Measurements from ENCODE around the gene FBXO17. TPM values are rescaled to one million over a fixed set of nuclear protein-coding genes. Genes with fewer than 3 reads are reported as not detected.

Gene FBXO17
- total RNA-seq, 2 donors from 2014 or later, result 29.6 to 31.7 TPM

GRCh38 chr19:38912600-38913514 is 62.7 kb downstream of the FBXO17 start:
- Histone ChIP-seq H3K4me1 (ENCODE audit: control insufficient read depth in 1 of 2, low read depth in 2 of 2) (no peaks in the 10 kb centered on the region), H3K4me3 (no peak overlapping the region), H3K36me3 (no peaks in the 10 kb centered on the region), H3K27ac (no peak overlapping the region), H3K27me3 (replicated peaks; ENCODE audit: insufficient read depth) (no peaks in the 10 kb centered on the region), H3K9me3 (no peaks in the 10 kb centered on the region)
- TF ChIP-seq, protein P1, sequence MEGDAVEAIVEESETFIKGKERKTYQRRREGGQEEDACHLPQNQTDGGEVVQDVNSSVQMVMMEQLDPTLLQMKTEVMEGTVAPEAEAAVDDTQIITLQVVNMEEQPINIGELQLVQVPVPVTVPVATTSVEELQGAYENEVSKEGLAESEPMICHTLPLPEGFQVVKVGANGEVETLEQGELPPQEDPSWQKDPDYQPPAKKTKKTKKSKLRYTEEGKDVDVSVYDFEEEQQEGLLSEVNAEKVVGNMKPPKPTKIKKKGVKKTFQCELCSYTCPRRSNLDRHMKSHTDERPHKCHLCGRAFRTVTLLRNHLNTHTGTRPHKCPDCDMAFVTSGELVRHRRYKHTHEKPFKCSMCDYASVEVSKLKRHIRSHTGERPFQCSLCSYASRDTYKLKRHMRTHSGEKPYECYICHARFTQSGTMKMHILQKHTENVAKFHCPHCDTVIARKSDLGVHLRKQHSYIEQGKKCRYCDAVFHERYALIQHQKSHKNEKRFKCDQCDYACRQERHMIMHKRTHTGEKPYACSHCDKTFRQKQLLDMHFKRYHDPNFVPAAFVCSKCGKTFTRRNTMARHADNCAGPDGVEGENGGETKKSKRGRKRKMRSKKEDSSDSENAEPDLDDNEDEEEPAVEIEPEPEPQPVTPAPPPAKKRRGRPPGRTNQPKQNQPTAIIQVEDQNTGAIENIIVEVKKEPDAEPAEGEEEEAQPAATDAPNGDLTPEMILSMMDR (IDR thresholded peaks at IDR 0.05), result no peak
- ATAC-seq (ENCODE audit: insufficient number of reproducible peaks, low FRiP score, low read depth), result no peak
- DNase-seq (ENCODE audit: low spot score), result no peak

DNA sequence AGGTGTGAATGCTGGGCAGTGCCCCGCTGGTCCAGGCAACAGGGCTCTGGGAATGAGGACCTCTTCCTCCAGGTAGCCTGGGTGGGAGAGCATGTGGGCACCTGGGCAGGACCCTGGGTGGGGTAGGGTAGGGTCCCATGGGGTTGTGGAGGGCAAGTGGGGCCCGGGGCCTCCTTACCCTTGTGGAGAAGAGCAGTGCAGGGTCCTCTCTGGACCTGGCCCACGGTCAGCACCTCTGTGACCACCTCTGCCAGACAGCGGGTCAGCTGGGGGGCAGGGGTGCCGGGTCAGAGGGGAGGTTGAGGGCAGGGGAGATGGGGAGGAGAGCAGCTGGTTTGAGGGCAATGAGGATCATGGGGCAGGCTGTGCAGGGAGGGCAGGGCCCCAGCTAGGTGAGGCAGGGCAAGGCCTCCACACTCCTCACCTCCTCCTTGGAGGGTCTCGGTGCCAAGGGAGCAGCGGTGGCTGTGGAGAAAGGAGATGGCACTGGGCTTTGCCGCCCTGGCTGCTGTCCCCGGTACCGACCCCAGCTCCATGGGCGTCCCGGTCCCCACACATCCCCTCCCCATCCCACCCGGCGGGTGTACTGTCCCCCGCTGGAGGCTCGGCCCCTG is 64.0 kb downstream of the FBXO17 start:
- peaks cover 8% of the 10 kb centered on the region for H3K36me3 ChIP-seq
- no peak overlapping the region for H3K4me3 ChIP-seq
- H3K27ac ChIP-seq, result no peak overlapping the region
- no peaks in the 10 kb centered on the region for H3K4me1 ChIP-seq (ENCODE audit: control insufficient read depth in 1 of 2, low read depth in 2 of 2)
- no peaks in the 10 kb centered on the region for H3K9me3 ChIP-seq
- ATAC-seq (ENCODE audit: insufficient number of reproducible peaks, low FRiP score, low read depth) (no peak), DNase-seq (ENCODE audit: low spot score) (no peak)
- H3K27me3 ChIP-seq (replicated peaks; ENCODE audit: insufficient read depth), result no peaks in the 10 kb centered on the region
- TF ChIP-seq, protein P1 (IDR thresholded peaks at IDR 0.05), result no peak

- Histone ChIP-seq H3K27me3 (replicated peaks; ENCODE audit: insufficient read depth) (no peaks in the 10 kb centered on the region), H3K9me3 (no peaks in the 10 kb centered on the region), H3K36me3 (peaks cover 15% of the 10 kb centered on the region), H3K4me1 (ENCODE audit: control insufficient read depth in 1 of 2, low read depth in 2 of 2) (no peaks in the 10 kb centered on the region), H3K27ac (no peak overlapping the region), H3K4me3 (no peak overlapping the region)
- ATAC-seq (ENCODE audit: insufficient number of reproducible peaks, low FRiP score, low read depth) (no peak), DNase-seq (ENCODE audit: low spot score) (no peak)
- TF ChIP-seq, protein P1 (IDR thresholded peaks at IDR 0.05), result no peak
Observed at GRCh38 chr19:38910488-38910887, 65.1 kb downstream of the FBXO17 start.

- Histone ChIP-seq H3K4me1 (ENCODE audit: control insufficient read depth in 1 of 2, low read depth in 2 of 2) (no peaks in the 10 kb centered on the region), H3K9me3 (no peaks in the 10 kb centered on the region), H3K27ac (no peak overlapping the region), H3K4me3 (no peak overlapping the region), H3K36me3 (peaks cover 29% of the 10 kb centered on the region), H3K27me3 (replicated peaks; ENCODE audit: insufficient read depth) (no peaks in the 10 kb centered on the region)
- no peak for DNase-seq (ENCODE audit: low spot score)
- ATAC-seq (ENCODE audit: insufficient number of reproducible peaks, low FRiP score, low read depth), result no peak
- TF ChIP-seq, protein P1 (IDR thresholded peaks at IDR 0.05), result no peak
Observed at GRCh38 chr19:38908911-38909310, 66.6 kb downstream of the FBXO17 start.

DNA sequence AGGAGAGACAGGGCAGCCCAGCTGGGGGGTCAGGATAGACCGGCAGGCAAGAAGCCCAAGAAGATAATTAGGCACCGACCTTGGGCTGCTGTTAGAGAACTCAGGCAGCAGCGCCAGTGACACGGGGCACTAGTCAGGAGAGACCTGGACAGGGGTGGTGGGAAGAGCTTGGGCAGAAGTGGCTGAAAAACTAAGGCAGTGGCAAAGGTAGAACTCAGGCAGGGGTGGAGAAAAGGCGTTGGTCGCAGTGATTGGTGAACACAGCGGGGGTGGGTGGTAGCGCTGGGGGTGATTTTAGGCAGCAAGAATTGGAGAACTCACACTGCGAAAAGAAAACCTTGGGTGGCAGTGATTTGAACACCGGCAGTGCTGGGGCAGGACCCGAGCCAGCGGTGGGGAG is 67.9 kb downstream of the FBXO17 start:
- no peak overlapping the region for H3K4me3 ChIP-seq
- ATAC-seq (ENCODE audit: insufficient number of reproducible peaks, low FRiP score, low read depth) (no peak), DNase-seq (ENCODE audit: low spot score) (no peak)
- TF ChIP-seq, protein P1 (IDR thresholded peaks at IDR 0.05), result no peak
- H3K27ac ChIP-seq, result no peak overlapping the region
- peaks cover 29% of the 10 kb centered on the region for H3K36me3 ChIP-seq
- H3K4me1 ChIP-seq (ENCODE audit: control insufficient read depth in 1 of 2, low read depth in 2 of 2), result no peaks in the 10 kb centered on the region
- H3K9me3 ChIP-seq, result no peaks in the 10 kb centered on the region
- no peaks in the 10 kb centered on the region for H3K27me3 ChIP-seq (replicated peaks; ENCODE audit: insufficient read depth)

Measured in thoracic aorta (tissue), 2 donors.